Glutamatergic neuron (in vitro differentiated cells): ENCODE results near the gene DNAI4. TPM values are rescaled to one million over a fixed set of nuclear protein-coding genes. Genes with fewer than 3 reads are reported as not detected.

Experiments
- DNase-seq: peaks from one replicate; pipeline ENCODE4 v3.0.0; 2022
- H3K27ac Mint-ChIP-seq: one replicate; pipeline ENCODE4 v1.8.0; 2020; ENCODE audit warnings: mild to moderate bottlenecking, mixed read lengths, inconsistent platforms; ENCODE audit not compliant: unreplicated experiment
- H3K27me3 Mint-ChIP-seq: one replicate; pipeline ENCODE4 v1.8.0; 2020; ENCODE audit warnings: mild to moderate bottlenecking, moderate library complexity, mixed read lengths, inconsistent platforms; ENCODE audit not compliant: unreplicated experiment
- H3K36me3 Mint-ChIP-seq: one replicate; pipeline ENCODE4 v1.8.0; 2020; ENCODE audit warnings: mild to moderate bottlenecking, mixed read lengths, inconsistent platforms; ENCODE audit not compliant: unreplicated experiment
- H3K4me1 Mint-ChIP-seq: one replicate; pipeline ENCODE4 v1.8.0; 2020; ENCODE audit warnings: mild to moderate bottlenecking, low read depth, mixed read lengths, inconsistent platforms; ENCODE audit not compliant: unreplicated experiment
- H3K4me3 Mint-ChIP-seq: one replicate; pipeline ENCODE4 v1.8.0; 2020; ENCODE audit warnings: mild to moderate bottlenecking, mixed read lengths, inconsistent platforms; ENCODE audit not compliant: unreplicated experiment
- H3K9me3 Mint-ChIP-seq: one replicate; pipeline ENCODE4 v1.8.0; 2020; ENCODE audit warnings: mild to moderate bottlenecking, moderate library complexity, mixed read lengths, inconsistent platforms; ENCODE audit not compliant: unreplicated experiment
- CTCF ChIP-seq: fragments of 200-600 bp; sonication (generic); IDR thresholded peaks from one replicate; pipeline ENCODE4 v1.5.0; 2021; ENCODE audit not compliant: partially characterized antibody, unreplicated experiment
- total RNA-seq: library from RNA; stranded (reverse); fragmentation: NEBNext Ultra II Directional; extraction: Animal tissue kit (Norgen Biotek cat#: 25700); gene quantifications from one replicate; pipeline ENCODE4 v1.2.1, GENCODE V29; 2021; ENCODE audit not compliant: unreplicated experiment

The DNAI4 gene
- total RNA-seq, 1 donor from 2014 or later: 0.78 TPM

GRCh38 chr1:66927528-66927927 lies 2.9 kb upstream of the DNAI4 start:
- no peak for DNase-seq
- Mint-ChIP-seq H3K27me3 (peaks cover 5% of the 10 kb centered on the region), H3K27ac (peak overlapping the region; percentile 38), H3K9me3 (peaks cover 9% of the 10 kb centered on the region), H3K36me3 (no peaks in the 10 kb centered on the region), H3K4me1 (peaks cover 26% of the 10 kb centered on the region), H3K4me3 (no peak overlapping the region)
- no peak for TF ChIP-seq CTCF

- Mint-ChIP-seq H3K27me3 (peaks cover 5% of the 10 kb centered on the region), H3K9me3 (peaks cover 8% of the 10 kb centered on the region), H3K4me1 (peaks cover 15% of the 10 kb centered on the region), H3K36me3 (no peaks in the 10 kb centered on the region), H3K27ac (peak overlapping the region; percentile 95), H3K4me3 (peak overlapping the region; percentile 94)
- no peak for TF ChIP-seq CTCF
- peak; percentile 43 for DNase-seq
Observed at GRCh38 chr1:66925944-66926343, 1.3 kb upstream of the DNAI4 start.

- TF ChIP-seq CTCF: no peak
- H3K27ac Mint-ChIP-seq: peak overlapping the region; percentile 95
- H3K4me3 Mint-ChIP-seq: peak overlapping the region; percentile 94
- no peak for DNase-seq
- H3K36me3 Mint-ChIP-seq: no peaks in the 10 kb centered on the region
- H3K9me3 Mint-ChIP-seq: peaks cover 8% of the 10 kb centered on the region
- H3K4me1 Mint-ChIP-seq: peaks cover 17% of the 10 kb centered on the region
- peaks cover 5% of the 10 kb centered on the region for H3K27me3 Mint-ChIP-seq
Observed at GRCh38 chr1:66925558-66925910, 878 bp upstream of the DNAI4 start.

DNA sequence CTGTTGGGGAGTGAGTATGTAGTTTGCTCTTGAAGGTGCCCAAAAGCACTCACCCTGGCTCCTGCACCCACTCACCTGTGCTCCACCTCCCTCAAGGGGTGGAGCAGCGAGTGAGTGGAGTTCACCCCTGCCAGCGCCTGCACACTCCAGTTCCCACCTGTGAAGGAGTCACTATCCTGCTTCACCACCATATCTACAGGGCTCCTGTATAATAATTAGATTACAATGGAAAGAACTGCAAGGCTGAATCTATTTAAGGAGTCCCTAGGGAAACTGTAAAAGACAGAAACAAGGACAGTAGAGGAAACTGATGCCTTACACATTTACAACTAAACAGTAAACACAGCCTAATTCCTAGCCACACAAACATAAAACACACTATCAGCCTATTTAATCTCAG lies 4.1 kb downstream of the DNAI4 start:
- Mint-ChIP-seq H3K27me3 (peaks cover 4% of the 10 kb centered on the region), H3K4me3 (no peak overlapping the region), H3K36me3 (peaks cover 5% of the 10 kb centered on the region), H3K27ac (no peak overlapping the region), H3K9me3 (peaks cover 10% of the 10 kb centered on the region), H3K4me1 (peaks cover 7% of the 10 kb centered on the region)
- DNase-seq: no peak
- TF ChIP-seq CTCF: no peak

DNA sequence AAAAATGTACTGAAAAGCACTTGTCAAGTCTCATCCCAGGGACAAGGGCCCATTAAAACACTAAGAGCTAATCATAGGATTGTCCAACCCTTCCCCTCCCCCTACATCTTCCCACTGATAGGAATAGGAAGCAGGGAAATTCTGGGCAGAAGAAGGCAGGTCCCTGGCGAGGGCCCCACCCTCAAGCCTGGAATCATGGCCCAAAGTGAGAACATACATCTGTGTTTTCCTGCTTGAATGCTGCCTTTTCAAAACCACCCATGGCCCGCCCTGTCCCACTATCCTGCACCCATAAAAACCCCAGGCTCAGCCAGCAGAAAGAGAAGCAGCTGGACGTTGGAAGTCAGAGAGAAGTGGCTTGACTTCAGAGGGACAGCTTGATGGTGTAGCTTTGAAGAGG lies 4.8 kb downstream of the DNAI4 start:
- Mint-ChIP-seq H3K27ac (no peak overlapping the region), H3K27me3 (peaks cover 1% of the 10 kb centered on the region)

More for the DNA sequence above, 4.8 kb downstream of the DNAI4 start:
- peaks cover 5% of the 10 kb centered on the region for H3K36me3 Mint-ChIP-seq
- peaks cover 7% of the 10 kb centered on the region for H3K9me3 Mint-ChIP-seq
- no peak for DNase-seq
- TF ChIP-seq CTCF: no peak
- H3K4me1 Mint-ChIP-seq: peaks cover 7% of the 10 kb centered on the region
- no peak overlapping the region for H3K4me3 Mint-ChIP-seq
